ENCODE results near the gene MTA1.

MTA1 gene

GRCh38 chr14:105503296-105503640 lies 83.6 kb downstream of the MTA1 start:
- H3K9me3 Mint-ChIP-seq = no peaks in the 10 kb centered on the region
- peaks cover 6% of the 10 kb centered on the region for H3K27me3 Mint-ChIP-seq (ENCODE audit: low read depth)
- H3K4me1 Mint-ChIP-seq (ENCODE audit: low read depth) = peaks cover 6% of the 10 kb centered on the region
- no peak for DNase-seq (ENCODE audit: low spot score)
- no peak overlapping the region for H3K4me3 Mint-ChIP-seq
- H3K27ac Mint-ChIP-seq = peak overlapping the region; percentile 14
- H3K36me3 Mint-ChIP-seq (ENCODE audit: low read depth) = no peaks in the 10 kb centered on the region

- Mint-ChIP-seq H3K9me3 (no peaks in the 10 kb centered on the region), H3K36me3 (ENCODE audit: low read depth) (no peaks in the 10 kb centered on the region)
Observed at GRCh38 chr14:105503935-105504692, 84.5 kb downstream of the MTA1 start.

GRCh38 chr14:105505101-105505500 lies 85.5 kb downstream of the MTA1 start:
- Mint-ChIP-seq H3K36me3 (ENCODE audit: low read depth) (no peaks in the 10 kb centered on the region), H3K4me3 (no peak overlapping the region), H3K9me3 (no peaks in the 10 kb centered on the region), H3K4me1 (ENCODE audit: low read depth) (peaks cover 6% of the 10 kb centered on the region), H3K27me3 (ENCODE audit: low read depth) (peaks cover 10% of the 10 kb centered on the region), H3K27ac (no peak overlapping the region)
- no peak for DNase-seq (ENCODE audit: low spot score)

More at GRCh38 chr14:105503935-105504692, 84.5 kb downstream of the MTA1 start:
- peaks cover 10% of the 10 kb centered on the region for H3K27me3 Mint-ChIP-seq (ENCODE audit: low read depth)
- no peak overlapping the region for H3K4me3 Mint-ChIP-seq
- peaks cover 6% of the 10 kb centered on the region for H3K4me1 Mint-ChIP-seq (ENCODE audit: low read depth)
- no peak for DNase-seq (ENCODE audit: low spot score)
- no peak overlapping the region for H3K27ac Mint-ChIP-seq

- no peak for DNase-seq (ENCODE audit: low spot score)
- Mint-ChIP-seq H3K9me3 (no peaks in the 10 kb centered on the region), H3K4me3 (no peak overlapping the region), H3K27ac (no peak overlapping the region), H3K4me1 (ENCODE audit: low read depth) (peaks cover 8% of the 10 kb centered on the region), H3K36me3 (ENCODE audit: low read depth) (no peaks in the 10 kb centered on the region), H3K27me3 (ENCODE audit: low read depth) (peaks cover 16% of the 10 kb centered on the region)
Observed at GRCh38 chr14:105507247-105507646, 87.6 kb downstream of the MTA1 start.

GRCh38 chr14:105508069-105508468 lies 88.4 kb downstream of the MTA1 start:
- H3K36me3 Mint-ChIP-seq (ENCODE audit: low read depth) = no peaks in the 10 kb centered on the region
- DNase-seq (ENCODE audit: low spot score) = no peak

GRCh38 chr14:105508601-105509000 lies 89.0 kb downstream of the MTA1 start:
- peaks cover 8% of the 10 kb centered on the region for H3K4me1 Mint-ChIP-seq (ENCODE audit: low read depth)
- H3K27me3 Mint-ChIP-seq (ENCODE audit: low read depth) = peaks cover 16% of the 10 kb centered on the region
- H3K4me3 Mint-ChIP-seq = no peak overlapping the region
- H3K36me3 Mint-ChIP-seq (ENCODE audit: low read depth) = no peaks in the 10 kb centered on the region
- no peaks in the 10 kb centered on the region for H3K9me3 Mint-ChIP-seq
- DNase-seq (ENCODE audit: low spot score) = no peak
- H3K27ac Mint-ChIP-seq = no peak overlapping the region

More at GRCh38 chr14:105508069-105508468, 88.4 kb downstream of the MTA1 start:
- Mint-ChIP-seq H3K4me3 (peak overlapping the region; percentile 31), H3K27me3 (ENCODE audit: low read depth) (peaks cover 16% of the 10 kb centered on the region), H3K4me1 (ENCODE audit: low read depth) (peaks cover 8% of the 10 kb centered on the region), H3K27ac (no peak overlapping the region), H3K9me3 (no peaks in the 10 kb centered on the region)

GRCh38 chr14:105517096-105517495 lies 97.5 kb downstream of the MTA1 start:
- peaks cover 19% of the 10 kb centered on the region for H3K27me3 Mint-ChIP-seq (ENCODE audit: low read depth)

GRCh38 chr14:105519946-105520698 lies 100.5 kb downstream of the MTA1 start:
- Mint-ChIP-seq H3K36me3 (ENCODE audit: low read depth) (no peaks in the 10 kb centered on the region), H3K4me1 (ENCODE audit: low read depth) (no peaks in the 10 kb centered on the region), H3K4me3 (no peak overlapping the region), H3K27ac (no peak overlapping the region), H3K9me3 (no peaks in the 10 kb centered on the region), H3K27me3 (ENCODE audit: low read depth) (peaks cover 32% of the 10 kb centered on the region)
- no peak for DNase-seq (ENCODE audit: low spot score)

More at GRCh38 chr14:105517096-105517495, 97.5 kb downstream of the MTA1 start:
- Mint-ChIP-seq H3K4me3 (no peak overlapping the region), H3K27ac (no peak overlapping the region), H3K4me1 (ENCODE audit: low read depth) (no peaks in the 10 kb centered on the region), H3K9me3 (no peaks in the 10 kb centered on the region), H3K36me3 (ENCODE audit: low read depth) (no peaks in the 10 kb centered on the region)
- no peak for DNase-seq (ENCODE audit: low spot score)

Measured in T-helper 2 cell treated with Interferon-gamma antibody and Interleukin-4, amounts not matched to agents 5 μg/mL and 100 μg/mL, for 36 hours (primary cell).